ENCODE data around the gene DNM2.

The DNM2 gene

GRCh38 chr19:10713317-10713716, 4.6 kb upstream of the DNM2 start:
- Histone ChIP-seq H3K4me3 (ENCODE audit: low read length) (no peak overlapping the region), H3K9me3 (ENCODE audit: control insufficient read depth, insufficient read depth, low read length) (no peaks in the 10 kb centered on the region), H3K9me2 (replicated peaks; ENCODE audit: control insufficient read depth, low read length) (no peaks in the 10 kb centered on the region), H3K79me2 (ENCODE audit: control insufficient read depth, low read length) (peaks cover 4% of the 10 kb centered on the region), H3K36me3 (ENCODE audit: control insufficient read depth, low read length) (peaks cover 23% of the 10 kb centered on the region), H3F3A (ENCODE audit: control insufficient read depth, insufficient read depth) (no peaks in the 10 kb centered on the region), H3K4me1 (ENCODE audit: control insufficient read depth, low read length) (peaks cover 10% of the 10 kb centered on the region), H4K20me1 (ENCODE audit: control insufficient read depth, insufficient read depth, low read depth, low read length) (no peaks in the 10 kb centered on the region), H3K27ac (ENCODE audit: low read depth, low read length) (no peak overlapping the region), H3K27me3 (ENCODE audit: control insufficient read depth, low read length) (no peaks in the 10 kb centered on the region), H3K4me2 (ENCODE audit: low read length) (no peak overlapping the region)
- no peak for TF ChIP-seq CTCF (IDR thresholded peaks at IDR 0.05; ENCODE audit: low read depth, low read length, poor library complexity, severe bottlenecking)
- no peak for TF ChIP-seq EZH2phosphoT487 (IDR thresholded peaks at IDR 0.05; ENCODE audit: borderline replicate concordance, low read length)

GRCh38 chr19:10717054-10717355, 874 bp upstream of the DNM2 start:
- peak overlapping the region; percentile 65 for H3K4me3 ChIP-seq (ENCODE audit: low read length)
- peaks cover 41% of the 10 kb centered on the region for H3K79me2 ChIP-seq (ENCODE audit: control insufficient read depth, low read length)
- TF ChIP-seq EZH2phosphoT487 (IDR thresholded peaks at IDR 0.05; ENCODE audit: borderline replicate concordance, low read length) (no peak), CTCF (IDR thresholded peaks at IDR 0.05; ENCODE audit: low read depth, low read length, poor library complexity, severe bottlenecking) (no peak)
- H3K4me1 ChIP-seq (ENCODE audit: control insufficient read depth, low read length) = peaks cover 22% of the 10 kb centered on the region
- peaks cover 25% of the 10 kb centered on the region for H3K36me3 ChIP-seq (ENCODE audit: control insufficient read depth, low read length)
- H3K27me3 ChIP-seq (ENCODE audit: control insufficient read depth, low read length) = no peaks in the 10 kb centered on the region
- H3K9me3 ChIP-seq (ENCODE audit: control insufficient read depth, insufficient read depth, low read length) = no peaks in the 10 kb centered on the region
- H3F3A ChIP-seq (ENCODE audit: control insufficient read depth, insufficient read depth) = no peaks in the 10 kb centered on the region
- H3K4me2 ChIP-seq (ENCODE audit: low read length) = peak overlapping the region; percentile 75
- H3K9me2 ChIP-seq (replicated peaks; ENCODE audit: control insufficient read depth, low read length) = no peaks in the 10 kb centered on the region
- no peak overlapping the region for H3K27ac ChIP-seq (ENCODE audit: low read depth, low read length)
- H4K20me1 ChIP-seq (ENCODE audit: control insufficient read depth, insufficient read depth, low read depth, low read length) = peaks cover 17% of the 10 kb centered on the region

GRCh38 chr19:10718205-10719196, 622 bp downstream of the DNM2 start:
- Histone ChIP-seq H3K4me1 (ENCODE audit: control insufficient read depth, low read length) (peaks cover 22% of the 10 kb centered on the region), H3K79me2 (ENCODE audit: control insufficient read depth, low read length) (peaks cover 56% of the 10 kb centered on the region), H3K36me3 (ENCODE audit: control insufficient read depth, low read length) (peaks cover 18% of the 10 kb centered on the region), H3K27ac (ENCODE audit: low read depth, low read length) (peak overlapping the region; percentile 65), H3K4me2 (ENCODE audit: low read length) (peak overlapping the region; percentile 80), H3K9me3 (ENCODE audit: control insufficient read depth, insufficient read depth, low read length) (no peaks in the 10 kb centered on the region), H3K27me3 (ENCODE audit: control insufficient read depth, low read length) (no peaks in the 10 kb centered on the region), H3K4me3 (ENCODE audit: low read length) (peak overlapping the region; percentile 81), H3F3A (ENCODE audit: control insufficient read depth, insufficient read depth) (no peaks in the 10 kb centered on the region), H3K9me2 (replicated peaks; ENCODE audit: control insufficient read depth, low read length) (no peaks in the 10 kb centered on the region), H4K20me1 (ENCODE audit: control insufficient read depth, insufficient read depth, low read depth, low read length) (peaks cover 17% of the 10 kb centered on the region)
- TF ChIP-seq EZH2phosphoT487 (IDR thresholded peaks at IDR 0.05; ENCODE audit: borderline replicate concordance, low read length) = no peak
- TF ChIP-seq CTCF (IDR thresholded peaks at IDR 0.05; ENCODE audit: low read depth, low read length, poor library complexity, severe bottlenecking) = no peak
